ENCODE measurements around the gene ALX4. TPM values are rescaled to one million over a fixed set of nuclear protein-coding genes. Genes with fewer than 3 reads are reported as not detected.

Gene ALX4
- total and polyA plus RNA-seq, 7 donors: 0.04 to 0.23 (median 0.14) TPM; not detected in 1

GRCh38 chr11:44329472-44330230 lies 19.7 kb upstream of the ALX4 start:
- peaks cover 0 to 70% (median 14%) of the 10 kb centered on the region in 3 donors for H3K27me3 ChIP-seq (ENCODE audit: insufficient read depth in 3 of 3, low read length in 2 of 3)
- no peak for TF ChIP-seq CTCF (IDR thresholded peaks at IDR 0.05)
- 61 to 76% (median 69%) methylated on average over 8 of the region's 8 CpGs for WGBS, 3 donors
- intact Hi-C loops (cut with DNase I): no loop called here
- H3K9me3 ChIP-seq: no peaks in the 10 kb centered on the region
- H3K27ac ChIP-seq: no peak overlapping the region
- DNase-seq (no peak), ATAC-seq (no peak)
- H3K4me1 ChIP-seq: no peaks in the 10 kb centered on the region
- H3K4me3 ChIP-seq: no peak overlapping the region
- no peaks in the 10 kb centered on the region for H3K36me3 ChIP-seq (ENCODE audit: insufficient read depth in 1 of 2, low read depth in 1 of 2)

GRCh38 chr11:44328138-44328660 lies 18.3 kb upstream of the ALX4 start:
- H3K27me3 ChIP-seq (ENCODE audit: insufficient read depth in 3 of 3, low read length in 2 of 3): peaks cover 0 to 70% (median 13%) of the 10 kb centered on the region in 3 donors
- intact Hi-C loops (cut with DNase I): no loop called here
- WGBS, 3 donors: 35 to 48% (median 46%) methylated on average over 11 of the region's 11 CpGs

GRCh38 chr11:44327730-44328129 lies 17.8 kb upstream of the ALX4 start:
- H3K4me3 ChIP-seq: no peak overlapping the region
- no peaks in the 10 kb centered on the region for H3K36me3 ChIP-seq (ENCODE audit: insufficient read depth in 1 of 2, low read depth in 1 of 2)
- no peaks in the 10 kb centered on the region for H3K4me1 ChIP-seq
- intact Hi-C loops (cut with DNase I): no loop called here
- TF ChIP-seq CTCF (IDR thresholded peaks at IDR 0.05): no peak
- peaks cover 0 to 73% (median 17%) of the 10 kb centered on the region in 3 donors for H3K27me3 ChIP-seq (ENCODE audit: insufficient read depth in 3 of 3, low read length in 2 of 3)
- H3K9me3 ChIP-seq: no peaks in the 10 kb centered on the region
- DNase-seq: no peak
- H3K27ac ChIP-seq: no peak overlapping the region
- WGBS, 3 donors: 62 to 70% (median 66%) methylated on average over 10 of the region's 10 CpGs
- ATAC-seq: no peak

More at GRCh38 chr11:44328138-44328660, 18.3 kb upstream of the ALX4 start:
- no peaks in the 10 kb centered on the region for H3K36me3 ChIP-seq (ENCODE audit: insufficient read depth in 1 of 2, low read depth in 1 of 2)
- H3K27ac ChIP-seq: no peak overlapping the region
- H3K9me3 ChIP-seq: no peaks in the 10 kb centered on the region
- TF ChIP-seq CTCF (IDR thresholded peaks at IDR 0.05): no peak
- ATAC-seq (no peak), DNase-seq (no peak)
- H3K4me1 ChIP-seq: no peaks in the 10 kb centered on the region
- H3K4me3 ChIP-seq: no peak overlapping the region

GRCh38 chr11:44326615-44327475 lies 16.9 kb upstream of the ALX4 start:
- H3K27ac ChIP-seq: no peak overlapping the region
- intact Hi-C loops (cut with DNase I): no loop called here
- 44 to 53% (median 52%) methylated on average over 15 of the region's 15 CpGs for WGBS, 3 donors
- H3K4me1 ChIP-seq: no peaks in the 10 kb centered on the region
- H3K9me3 ChIP-seq: no peaks in the 10 kb centered on the region
- no peak overlapping the region for H3K4me3 ChIP-seq
- DNase-seq (no peak), ATAC-seq (peak in 2 of 4 donors; percentile 47)
- H3K36me3 ChIP-seq (ENCODE audit: insufficient read depth in 1 of 2, low read depth in 1 of 2): no peaks in the 10 kb centered on the region
- no peak for TF ChIP-seq CTCF (IDR thresholded peaks at IDR 0.05)
- peaks cover 0 to 82% (median 17%) of the 10 kb centered on the region in 3 donors for H3K27me3 ChIP-seq (ENCODE audit: insufficient read depth in 3 of 3, low read length in 2 of 3)
